Measurements from ENCODE around the gene FDXR.
"Not testable (repeated sequence)": the region's sequence is repeated elsewhere in the genome, so short reads cannot be mapped to it uniquely, and the experiment has no call there.

FDXR gene

GRCh38 chr17:74872313-74873036, at the start of gene FDXR:
TSS of gene FDXR (minus strand) at chr17:74872994. CDS start at chr17:74872944, 50 bp downstream.
- no peak for DNase-seq (ENCODE audit: low spot score)

DNA sequence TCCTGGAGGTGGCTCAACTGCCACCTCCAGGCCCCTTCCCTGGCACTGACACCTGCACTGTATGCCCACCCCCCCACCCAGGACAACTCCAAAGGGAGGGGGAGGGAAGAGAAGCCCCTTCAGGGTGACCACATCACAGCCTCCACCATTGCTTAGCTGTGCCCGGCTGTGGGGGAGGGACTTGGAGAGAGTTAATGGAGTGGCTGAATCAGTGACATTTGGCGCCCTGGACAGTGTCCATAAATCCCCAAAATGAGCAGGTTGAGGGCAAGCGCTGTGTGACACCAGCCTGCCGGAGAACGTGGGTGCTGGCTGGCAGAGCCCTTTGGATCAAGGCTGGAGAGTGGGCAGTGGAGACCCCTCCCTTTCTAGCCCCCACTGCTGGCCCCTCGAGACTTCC, 49.4 kb upstream of the FDXR start:
- DNase-seq (ENCODE audit: low spot score), result no peak

DNA sequence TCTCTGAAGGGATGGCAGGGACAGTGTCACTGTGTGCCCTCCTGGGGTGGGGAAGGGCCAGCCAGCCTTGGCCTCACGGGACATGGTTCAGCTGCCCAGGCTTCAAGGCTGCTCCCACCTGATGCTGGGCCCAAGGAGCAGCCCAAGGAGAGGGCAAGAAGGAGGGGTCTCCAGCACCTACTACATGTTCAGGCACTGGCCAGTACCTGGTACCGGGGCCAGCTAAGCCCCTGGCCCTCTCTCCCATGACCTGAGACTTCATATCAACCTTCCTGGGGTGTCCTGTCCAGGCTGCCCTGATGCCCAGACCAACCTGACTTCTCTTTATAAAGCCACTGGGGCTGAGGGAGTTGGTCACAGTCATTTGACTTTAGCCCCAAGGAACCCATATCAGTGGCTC, 49.0 kb upstream of the FDXR start:
- DNase-seq (ENCODE audit: low spot score), result no peak

DNA sequence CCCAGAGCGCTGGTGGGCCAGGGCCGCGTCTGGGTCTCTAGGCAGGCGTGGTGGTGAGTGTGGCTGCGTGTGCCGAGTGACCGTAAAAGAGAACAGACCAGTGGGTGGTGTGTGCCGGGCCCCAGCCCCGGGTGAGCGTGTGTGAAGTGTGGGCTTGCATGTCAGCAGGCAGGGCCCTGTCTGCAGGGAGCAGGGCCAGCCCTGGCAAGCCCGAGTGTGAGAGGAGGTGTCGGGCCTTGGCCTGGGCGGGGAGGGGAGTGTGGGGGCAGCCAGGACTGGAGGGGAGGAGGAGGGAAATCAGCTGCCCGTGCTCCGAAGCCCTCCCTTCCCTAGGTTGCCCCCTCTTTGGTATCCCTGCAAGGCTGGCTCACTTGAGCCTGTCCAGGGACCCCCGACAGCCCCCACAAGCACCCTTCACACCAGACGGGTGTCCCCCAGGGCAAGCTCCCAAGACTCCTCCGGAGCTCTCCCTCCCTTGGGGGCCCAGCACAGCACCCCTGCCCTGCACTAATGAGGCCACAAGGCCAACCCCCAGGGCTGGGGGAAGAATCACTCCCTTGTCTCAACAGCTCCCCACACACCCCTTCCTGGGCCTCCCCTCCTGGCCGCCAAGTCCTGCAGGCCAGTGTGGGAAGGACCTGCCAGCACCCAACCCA, 48.4 kb upstream of the FDXR start:
- DNase-seq (ENCODE audit: low spot score), result no peak

GRCh38 chr17:74920642-74921025, 47.8 kb upstream of the FDXR start:
- no peak for DNase-seq (ENCODE audit: low spot score)

- no peak for DNase-seq (ENCODE audit: low spot score)
These were observed 47.5 kb upstream of the FDXR start for GRCh38 chr17:74920306-74920620.

DNA sequence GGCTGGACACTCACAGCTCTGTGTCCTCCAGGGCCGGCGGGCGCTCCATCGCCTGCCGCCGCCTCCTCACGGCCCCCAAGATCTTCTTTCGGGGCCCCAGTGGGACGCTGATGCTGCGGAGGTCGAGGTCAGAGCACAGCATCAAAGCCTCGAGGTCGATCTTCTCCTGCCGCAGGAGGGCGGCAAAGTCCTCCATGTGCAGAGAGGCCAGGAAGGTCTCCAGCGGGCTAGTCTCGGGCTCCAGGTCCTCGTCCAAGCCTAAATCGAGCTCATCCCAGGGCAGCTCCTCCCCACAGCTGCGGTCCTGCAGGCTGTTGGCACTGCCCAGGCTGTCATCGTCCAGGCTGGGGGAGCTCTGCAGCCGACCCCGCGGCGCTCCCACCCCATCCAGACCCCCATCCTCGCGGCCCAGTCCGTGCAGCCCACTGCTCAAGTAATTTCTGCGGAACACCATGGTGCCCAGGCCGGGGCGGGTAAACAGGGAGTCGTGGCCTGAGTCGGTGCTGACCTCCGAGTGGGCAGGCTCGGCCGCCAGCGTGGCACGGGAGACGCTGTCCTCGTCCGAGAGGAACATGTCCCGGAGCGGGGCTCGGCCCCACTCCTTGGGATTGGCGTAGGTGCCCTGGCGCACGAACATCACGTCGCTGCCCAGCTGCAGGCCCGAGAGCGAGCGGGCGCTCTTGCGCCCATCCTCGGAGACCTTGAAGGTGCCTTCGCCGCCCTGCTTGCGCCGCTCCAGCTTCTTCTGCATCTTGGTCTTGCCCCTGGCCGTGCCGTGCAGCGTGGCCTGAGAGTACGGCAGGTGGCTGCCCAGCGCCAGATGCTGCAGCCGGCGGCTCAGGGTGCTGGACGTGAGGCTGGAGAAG, 46.9 kb upstream of the FDXR start:
- no peak for DNase-seq (ENCODE audit: low spot score)

DNA sequence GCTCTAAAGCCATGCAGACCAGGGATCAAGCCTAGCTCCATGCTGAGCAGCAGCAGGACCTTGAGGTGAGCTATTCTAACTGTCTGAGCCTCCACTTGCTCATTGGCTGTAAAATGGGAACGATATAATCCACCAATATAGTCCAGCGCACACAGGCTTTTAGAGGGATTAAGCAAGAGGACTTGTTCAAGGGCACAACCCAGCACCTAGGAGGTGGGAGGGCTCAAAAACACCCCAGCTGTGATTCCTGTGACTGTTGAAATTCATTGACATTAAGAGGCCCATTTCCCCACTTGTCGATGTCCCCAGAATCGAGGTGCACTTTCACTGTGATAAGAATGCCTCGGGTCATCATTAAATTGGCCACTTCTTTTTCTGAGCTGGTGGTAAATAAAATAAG, 46.1 kb upstream of the FDXR start:
- DNase-seq (ENCODE audit: low spot score), result no peak

GRCh38 chr17:74917430-74917829, 44.6 kb upstream of the FDXR start:
- peak; percentile 38 for DNase-seq (ENCODE audit: low spot score)

GRCh38 chr17:74916851-74917199, 44.0 kb upstream of the FDXR start:
- no peak for DNase-seq (ENCODE audit: low spot score)

DNA sequence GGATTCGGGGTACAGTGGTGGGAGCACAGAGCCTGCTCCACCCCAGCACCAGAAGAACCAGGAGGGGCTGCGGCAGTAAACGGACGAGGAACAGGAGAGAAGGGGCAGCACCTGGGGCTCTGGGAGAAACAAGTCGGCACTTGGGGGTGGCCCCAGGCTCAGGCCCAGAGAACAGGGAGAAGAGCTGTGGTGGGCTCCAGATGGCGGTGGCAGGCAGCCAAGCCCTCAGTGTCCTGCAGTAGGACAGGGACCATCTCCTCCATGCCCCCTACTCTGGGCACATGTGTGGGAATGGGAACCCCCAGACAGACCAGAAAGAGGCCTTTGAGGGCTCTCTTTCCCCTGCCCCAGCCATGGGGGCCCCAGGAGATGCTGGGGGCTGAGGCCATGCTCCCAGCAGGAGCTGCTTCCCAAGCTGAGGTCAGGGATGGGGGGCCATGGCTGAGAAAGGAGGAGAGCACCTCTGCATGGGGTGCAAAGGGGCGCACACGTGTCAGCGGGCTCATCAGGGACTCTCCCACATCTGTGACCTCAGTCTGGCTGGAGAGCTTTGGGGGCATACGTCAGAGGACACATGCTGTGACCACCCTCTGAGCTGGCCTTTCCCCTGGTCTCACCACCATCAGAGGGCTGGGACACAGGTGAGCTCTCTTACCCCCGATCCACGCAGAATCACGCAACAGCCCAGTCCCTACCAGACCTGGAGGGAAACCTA, 43.5 kb upstream of the FDXR start:
- DNase-seq (ENCODE audit: low spot score), result no peak

- not testable (repeated sequence) for DNase-seq (ENCODE audit: low spot score)
These were observed 38.6 kb upstream of the FDXR start for GRCh38 chr17:74911423-74911822.

DNA sequence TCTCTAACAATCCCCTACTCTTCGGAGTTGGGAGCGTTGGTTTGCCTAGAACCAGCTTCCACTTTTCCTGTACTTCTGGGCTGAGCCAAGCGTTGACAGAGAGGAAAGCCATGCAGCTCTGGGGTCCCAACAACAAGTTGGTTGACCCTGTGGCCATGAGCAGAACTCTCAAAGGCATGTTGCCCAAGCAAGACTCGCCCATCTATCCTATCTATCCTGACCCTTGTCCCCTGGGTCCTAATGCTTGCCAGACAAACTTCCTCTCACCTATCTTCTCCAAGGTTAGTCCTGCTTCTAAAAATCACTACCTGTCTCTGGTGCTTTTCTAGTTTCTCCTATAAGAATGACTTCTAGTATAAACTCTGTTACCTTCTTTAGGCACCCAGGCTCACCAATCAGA, 36.3 kb upstream of the FDXR start:
- not testable (repeated sequence) for DNase-seq (ENCODE audit: low spot score)

- no peak for DNase-seq (ENCODE audit: low spot score)
These were observed 34.2 kb upstream of the FDXR start for GRCh38 chr17:74907012-74907411.

- DNase-seq (ENCODE audit: low spot score), result not testable (repeated sequence)
These were observed 33.5 kb upstream of the FDXR start for GRCh38 chr17:74906214-74906793.

DNA sequence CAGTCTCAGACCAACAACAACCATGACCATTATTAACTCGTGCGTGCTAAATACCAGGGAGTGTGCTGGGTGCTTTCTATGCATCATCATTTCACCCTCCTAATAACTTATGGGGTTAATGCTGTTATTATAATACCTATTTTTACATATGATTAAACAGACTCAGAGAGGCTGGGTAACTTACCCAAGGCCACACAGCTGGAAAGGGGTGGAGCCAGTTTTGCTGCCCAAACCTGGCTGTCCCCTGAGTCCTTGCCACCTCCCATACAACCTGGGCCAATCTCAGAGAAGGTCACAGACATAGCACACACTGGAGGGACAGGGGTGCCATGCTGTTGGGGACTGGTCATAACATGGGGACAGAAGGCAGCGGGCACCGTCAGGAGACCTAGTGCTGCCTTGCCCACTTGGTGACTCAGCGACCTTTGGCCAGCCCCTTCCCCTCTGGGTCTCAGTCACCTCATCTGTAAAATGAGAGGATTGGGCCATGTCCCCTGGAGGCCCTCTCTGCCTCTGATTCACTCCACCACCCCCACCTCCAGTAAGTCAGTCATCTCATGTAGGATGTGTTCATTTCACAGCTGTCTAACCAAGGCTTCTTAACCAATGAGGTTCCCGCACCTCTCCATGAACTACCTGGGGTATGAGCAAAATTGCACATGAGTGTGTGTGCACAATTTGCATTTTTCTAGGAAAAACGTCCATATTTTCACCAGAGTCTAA, 32.1 kb upstream of the FDXR start:
- DNase-seq (ENCODE audit: low spot score), result no peak

- DNase-seq (ENCODE audit: low spot score), result no peak
These were observed 30.9 kb upstream of the FDXR start for GRCh38 chr17:74903671-74904070.

DNA sequence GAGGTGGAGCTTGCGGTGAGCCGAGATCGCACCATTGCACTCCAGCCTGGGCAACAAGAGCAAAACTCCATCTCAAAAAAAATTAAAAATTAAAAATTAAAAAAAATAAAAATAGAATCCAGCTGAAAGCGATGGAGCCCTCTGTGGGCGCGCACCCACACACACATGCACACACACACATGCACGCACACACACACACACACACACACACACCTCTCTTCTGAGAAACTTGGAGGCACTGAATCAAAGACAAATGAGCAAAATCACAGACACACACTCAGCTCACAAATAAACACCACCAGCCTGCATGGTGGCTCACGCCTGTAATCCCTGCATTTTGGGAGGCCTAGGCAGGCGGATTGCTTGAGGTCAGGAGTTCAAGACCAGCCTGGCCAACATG, 30.2 kb upstream of the FDXR start:
- DNase-seq (ENCODE audit: low spot score), result no peak

DNA sequence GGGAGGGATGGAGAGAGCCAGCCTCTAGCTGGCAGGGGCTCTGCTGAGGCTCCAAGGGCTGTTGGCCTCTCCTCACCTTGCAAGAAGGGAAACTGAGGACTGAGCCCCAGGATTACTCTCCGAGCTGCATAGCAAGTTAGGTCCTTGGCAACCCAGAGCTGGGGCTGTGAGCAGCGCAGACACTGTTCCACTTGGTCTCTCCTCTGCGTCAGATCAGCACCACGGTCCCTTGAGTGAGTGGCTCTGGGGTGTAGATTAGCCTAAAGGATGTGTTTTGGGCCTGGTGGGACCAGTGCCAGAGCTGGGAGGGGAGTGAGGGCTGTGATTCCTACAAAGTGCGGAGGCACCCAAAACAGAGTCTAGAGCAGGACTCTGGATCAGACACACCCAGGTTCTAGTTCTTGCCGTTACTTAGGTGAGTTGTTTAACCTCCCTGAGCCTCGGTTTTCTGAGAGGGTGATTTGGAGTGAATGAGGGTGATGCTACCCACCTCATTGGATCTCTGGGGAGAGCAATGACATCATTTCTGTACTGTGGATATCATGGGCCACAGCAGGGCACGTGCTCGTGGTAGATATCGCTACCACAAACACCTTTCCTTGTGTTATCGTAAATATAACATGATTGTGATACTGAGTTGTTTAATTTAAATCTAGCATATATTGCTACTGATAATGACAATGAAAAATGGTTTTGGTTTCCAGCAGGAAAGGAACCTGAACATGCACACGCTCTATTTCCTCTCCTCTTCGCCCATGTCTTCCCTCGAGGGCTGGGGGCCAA, 28.8 kb upstream of the FDXR start:
- DNase-seq (ENCODE audit: low spot score), result no peak

DNA sequence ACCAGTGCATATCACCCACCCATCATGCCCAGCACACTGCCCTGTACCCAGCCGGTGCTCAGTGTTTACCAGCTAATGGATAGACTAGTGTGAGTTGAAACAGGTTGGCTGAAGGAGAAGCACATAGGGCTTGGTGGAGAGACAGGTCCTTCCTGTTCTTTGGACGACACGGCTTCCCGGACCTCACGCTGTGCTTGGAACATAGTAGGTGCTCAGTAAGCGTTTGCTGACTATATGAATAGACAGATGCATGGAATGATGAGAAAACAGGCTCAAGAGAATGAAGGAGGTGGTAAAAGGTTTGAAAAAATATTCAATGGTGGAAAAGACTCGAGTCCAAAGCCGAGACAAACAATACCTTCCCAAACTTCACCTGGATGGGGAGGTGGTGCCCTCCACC, 27.4 kb upstream of the FDXR start:
- no peak for DNase-seq (ENCODE audit: low spot score)

All from Ammon's horn (tissue), 1 donor.